Activated T-cell treated with anti-CD3 and anti-CD28 coated beads for 48 hours (primary cell): ENCODE data around the gene PPP2R3A.
"Not testable (repeated sequence)": the region's sequence is repeated elsewhere in the genome, so short reads cannot be mapped to it uniquely, and the experiment has no call there.

Experiments used
- DNase-seq: peaks from one replicate; pipeline ENCODE4 v3.0.0-alpha.2; 2020; ENCODE audit warnings: low read depth

The PPP2R3A gene

GRCh38 chr3:136083641-136084382, 118.3 kb downstream of the PPP2R3A start:
- DNase-seq: not testable (repeated sequence)

GRCh38 chr3:136085067-136085466, 119.5 kb downstream of the PPP2R3A start:
- not testable (repeated sequence) for DNase-seq

GRCh38 chr3:136093771-136094170, 128.2 kb downstream of the PPP2R3A start:
- no peak for DNase-seq

GRCh38 chr3:136105044-136105443, 139.5 kb downstream of the PPP2R3A start:
- DNase-seq: no peak

- no peak for DNase-seq
Observed at GRCh38 chr3:136106101-136106500, 140.6 kb downstream of the PPP2R3A start.

GRCh38 chr3:136109499-136109898, 144.0 kb downstream of the PPP2R3A start:
- no peak for DNase-seq

- no peak for DNase-seq
Observed at GRCh38 chr3:136110481-136110880, 145.0 kb downstream of the PPP2R3A start.

GRCh38 chr3:136114421-136114820, 148.9 kb downstream of the PPP2R3A start:
- DNase-seq: no peak

- DNase-seq: not testable (repeated sequence)
Observed at GRCh38 chr3:136119332-136119731, 153.8 kb downstream of the PPP2R3A start.

GRCh38 chr3:136119783-136120182, 154.3 kb downstream of the PPP2R3A start:
- DNase-seq: not testable (repeated sequence)

- DNase-seq: no peak
Observed at GRCh38 chr3:136120373-136121348, 155.1 kb downstream of the PPP2R3A start.

- no peak for DNase-seq
Observed at GRCh38 chr3:136122006-136122405, 156.5 kb downstream of the PPP2R3A start.

- DNase-seq: not testable (repeated sequence)
Observed at GRCh38 chr3:136131647-136132046, 166.1 kb downstream of the PPP2R3A start.

GRCh38 chr3:136134091-136134490, 168.6 kb downstream of the PPP2R3A start:
- DNase-seq: no peak

- DNase-seq: no peak
Observed at GRCh38 chr3:136135039-136135802, 169.7 kb downstream of the PPP2R3A start.

GRCh38 chr3:136136454-136136853, 170.9 kb downstream of the PPP2R3A start:
- no peak for DNase-seq

GRCh38 chr3:136141291-136141785, 175.8 kb downstream of the PPP2R3A start:
- no peak for DNase-seq

- no peak for DNase-seq
Observed at GRCh38 chr3:136141891-136142290, 176.4 kb downstream of the PPP2R3A start.

- DNase-seq: no peak
Observed at GRCh38 chr3:136142592-136142991, 177.1 kb downstream of the PPP2R3A start.

GRCh38 chr3:136144397-136144796, 178.9 kb downstream of the PPP2R3A start:
- not testable (repeated sequence) for DNase-seq

- DNase-seq: no peak
Observed at GRCh38 chr3:136146981-136147729, 181.6 kb downstream of the PPP2R3A start.
